ENCODE data around the gene CLSTN1.
A peak's percentile ranks its signal among the peaks of the same experiment; 100 is the strongest.
"Not testable (repeated sequence)": the region's sequence is repeated elsewhere in the genome, so short reads cannot be mapped to it uniquely, and the experiment has no call there.

CLSTN1 gene

GRCh38 chr1:9825093-9826074, 1.6 kb upstream of the CLSTN1 start:
- peak; percentile 58 for DNase-seq (ENCODE audit: low spot score)

DNA sequence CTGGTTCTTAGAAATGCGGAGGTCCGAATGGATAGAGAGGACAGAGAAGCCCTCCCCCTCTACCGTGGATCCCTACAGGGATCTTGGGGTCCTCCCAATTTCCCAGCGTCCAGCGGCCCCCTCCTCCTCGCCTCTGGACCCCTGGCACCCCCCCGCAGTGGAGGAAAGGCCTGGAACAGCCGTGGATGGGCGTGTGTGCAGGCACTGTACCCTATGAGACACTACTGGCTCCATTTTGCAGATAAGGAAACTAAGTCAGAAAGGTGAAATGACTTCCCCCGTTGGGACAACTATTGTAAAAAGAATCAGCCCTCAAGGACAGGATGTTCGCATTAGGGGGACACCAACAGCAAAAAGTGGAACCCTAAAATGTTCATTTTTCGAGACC, 931 bp upstream of the CLSTN1 start:
- no peak for DNase-seq (ENCODE audit: low spot score)

DNA sequence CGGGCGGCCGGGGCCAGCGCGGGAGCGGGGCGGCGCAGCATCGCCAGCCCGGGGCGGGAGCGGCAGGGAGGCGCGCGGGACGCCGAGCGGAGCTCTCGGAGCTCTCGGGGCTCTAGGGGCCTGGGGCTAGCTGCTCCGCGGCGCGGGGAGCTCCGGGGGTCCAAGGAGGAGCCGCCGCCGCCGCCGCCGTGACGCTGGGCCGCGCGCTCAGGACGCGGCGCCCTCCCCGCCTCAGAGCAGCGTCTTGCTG, 147 bp downstream of the CLSTN1 start:
- no peak for DNase-seq (ENCODE audit: low spot score)

DNA sequence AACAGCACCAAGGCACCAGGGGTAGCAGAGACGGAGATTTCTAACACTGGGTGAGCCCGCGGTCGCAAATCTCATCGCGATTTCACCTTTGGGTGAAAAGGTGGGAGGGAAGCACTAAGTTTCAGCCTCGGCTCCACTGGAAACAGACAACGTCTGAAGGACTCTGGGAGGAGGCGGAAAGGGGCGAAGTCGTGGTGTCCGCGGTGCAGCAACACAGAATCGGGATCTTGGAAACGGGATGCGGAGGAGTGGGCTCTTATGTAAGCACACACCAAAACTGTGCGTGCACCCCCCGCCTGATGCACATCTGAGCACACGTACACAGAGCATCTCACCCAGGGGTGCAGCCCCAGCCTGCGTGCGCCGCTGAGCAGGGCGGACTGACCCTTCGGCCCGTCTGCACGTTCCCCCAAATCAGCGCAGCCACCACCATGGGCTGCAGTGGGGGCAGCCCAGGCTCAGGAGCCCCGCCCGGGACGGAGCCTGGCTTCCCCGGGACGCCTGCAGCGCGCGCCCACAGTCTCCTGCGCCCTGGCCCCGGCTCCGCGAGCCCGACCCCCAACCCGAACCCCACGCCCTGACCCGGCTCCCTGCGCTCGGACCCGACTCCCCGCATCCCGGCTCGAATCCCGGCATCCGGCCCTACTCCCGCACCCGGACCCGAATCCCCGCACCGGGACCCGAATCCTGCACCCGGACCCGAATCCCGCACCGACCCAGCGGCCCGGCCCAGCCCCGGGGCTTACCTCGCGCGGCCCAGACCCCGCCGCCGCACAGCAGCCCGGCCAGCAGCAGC, 670 bp downstream of the CLSTN1 start:
- DNase-seq (ENCODE audit: low spot score) = no peak

GRCh38 chr1:9822490-9822889, 1.3 kb downstream of the CLSTN1 start:
- DNase-seq (ENCODE audit: low spot score) = no peak

GRCh38 chr1:9821710-9822109, 2.1 kb downstream of the CLSTN1 start:
- DNase-seq (ENCODE audit: low spot score) = no peak

GRCh38 chr1:9820521-9820920, 3.2 kb downstream of the CLSTN1 start:
- DNase-seq (ENCODE audit: low spot score) = no peak

DNA sequence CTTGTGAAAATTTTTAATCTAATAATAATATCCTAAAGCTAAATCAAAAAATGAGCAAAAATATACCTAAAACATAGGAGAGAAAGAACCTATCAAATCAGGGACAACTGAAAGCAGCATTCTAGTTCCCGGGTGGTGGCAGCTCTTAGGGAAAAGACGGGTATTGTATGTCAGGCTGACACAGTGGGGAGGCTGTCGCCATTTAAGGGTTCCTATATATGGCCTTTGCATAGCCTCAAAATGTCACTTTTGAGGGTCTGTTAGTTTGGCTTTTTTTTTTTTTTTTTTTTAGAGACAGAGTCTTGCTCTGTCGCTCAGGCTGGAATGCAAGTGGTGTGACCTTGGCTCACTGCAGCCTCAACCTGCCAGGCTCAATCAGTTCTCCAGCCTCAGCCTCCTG, 6.0 kb downstream of the CLSTN1 start:
- no peak for DNase-seq (ENCODE audit: low spot score)

- no peak for DNase-seq (ENCODE audit: low spot score)
These were observed 7.6 kb downstream of the CLSTN1 start for GRCh38 chr1:9816199-9816598.

DNA sequence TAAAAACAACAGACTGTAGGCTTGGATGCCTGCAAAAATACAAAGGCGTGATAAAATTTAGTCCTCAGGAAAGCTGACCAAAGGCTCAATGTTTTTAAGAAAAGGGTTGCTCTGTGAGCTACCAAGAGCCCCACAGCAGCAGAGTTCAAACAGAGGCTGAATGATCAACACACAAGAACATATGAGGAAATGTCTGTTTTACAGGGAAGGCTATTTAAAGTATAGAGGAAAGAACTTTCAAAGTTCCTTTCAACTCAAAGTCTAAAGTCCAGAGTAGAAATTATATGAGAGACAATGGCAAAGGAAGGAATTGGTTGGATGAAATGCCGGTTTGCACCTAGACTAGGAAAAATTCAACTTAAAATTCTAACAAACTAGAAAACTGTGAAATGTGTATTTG, 8.6 kb downstream of the CLSTN1 start:
- DNase-seq (ENCODE audit: low spot score) = no peak

DNA sequence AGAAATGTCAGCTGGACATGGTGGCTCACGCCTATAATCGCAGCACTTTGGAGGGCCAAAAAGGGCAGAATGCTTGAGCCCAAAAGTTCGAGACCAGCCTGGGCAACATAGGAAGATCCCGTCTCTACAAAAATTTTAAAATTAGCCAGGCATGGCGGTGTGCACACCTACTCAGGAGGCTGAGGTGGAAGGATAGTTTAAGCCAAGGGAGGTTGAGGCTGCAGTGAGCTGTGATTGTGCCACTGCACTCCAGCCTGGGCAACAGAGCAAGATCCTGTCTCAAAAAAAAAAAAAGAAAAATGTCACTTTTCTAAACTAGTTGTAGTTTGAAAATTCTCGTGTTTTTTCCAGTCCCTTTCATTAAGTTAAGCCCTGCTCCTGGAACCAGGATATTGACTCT, 9.1 kb downstream of the CLSTN1 start:
- DNase-seq (ENCODE audit: low spot score) = no peak

- no peak for DNase-seq (ENCODE audit: low spot score)
These were observed 12.4 kb downstream of the CLSTN1 start for GRCh38 chr1:9811239-9811966.

DNA sequence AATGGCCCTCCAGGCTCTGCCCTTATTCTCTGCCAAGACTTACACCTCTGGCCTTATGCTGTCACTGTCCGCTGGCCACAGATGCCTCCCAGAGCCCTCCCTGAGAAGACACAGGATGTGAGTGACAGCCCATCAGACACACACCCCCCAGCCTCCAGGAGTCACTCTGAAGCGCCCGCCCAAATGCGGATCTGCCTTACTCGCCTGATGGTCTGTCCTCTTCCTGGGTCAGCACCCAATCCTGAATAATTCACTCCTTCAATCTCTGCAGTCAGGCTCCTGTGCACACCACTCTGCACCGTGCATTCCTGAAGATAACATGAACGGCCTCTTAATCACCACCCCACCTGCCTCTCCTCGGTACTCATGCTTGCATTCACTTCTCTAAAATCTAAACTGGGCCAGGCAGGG, 14.7 kb downstream of the CLSTN1 start:
- DNase-seq (ENCODE audit: low spot score) = no peak

- no peak for DNase-seq (ENCODE audit: low spot score)
These were observed 15.3 kb downstream of the CLSTN1 start for GRCh38 chr1:9808459-9808858.

DNA sequence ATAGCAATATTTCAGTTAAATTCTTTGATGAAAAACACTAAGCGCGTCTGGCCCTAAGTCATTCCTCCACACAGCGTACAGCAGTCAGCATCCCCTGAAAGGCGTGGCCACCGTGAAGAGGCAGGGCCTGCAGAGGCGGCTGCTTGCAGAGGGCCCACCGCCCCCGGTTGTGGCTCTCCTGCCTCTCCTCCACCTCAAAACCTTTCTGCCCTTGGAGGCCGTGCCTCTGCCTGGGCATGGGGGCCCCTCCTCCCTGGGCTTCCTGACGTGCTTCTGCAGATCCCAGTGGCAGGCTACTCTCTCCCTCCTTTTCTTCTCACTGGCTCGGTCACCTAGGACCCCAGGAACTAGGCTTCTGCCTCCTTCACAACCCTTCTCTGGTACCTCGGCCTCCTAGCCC, 16.2 kb downstream of the CLSTN1 start:
- DNase-seq (ENCODE audit: low spot score) = no peak

DNA sequence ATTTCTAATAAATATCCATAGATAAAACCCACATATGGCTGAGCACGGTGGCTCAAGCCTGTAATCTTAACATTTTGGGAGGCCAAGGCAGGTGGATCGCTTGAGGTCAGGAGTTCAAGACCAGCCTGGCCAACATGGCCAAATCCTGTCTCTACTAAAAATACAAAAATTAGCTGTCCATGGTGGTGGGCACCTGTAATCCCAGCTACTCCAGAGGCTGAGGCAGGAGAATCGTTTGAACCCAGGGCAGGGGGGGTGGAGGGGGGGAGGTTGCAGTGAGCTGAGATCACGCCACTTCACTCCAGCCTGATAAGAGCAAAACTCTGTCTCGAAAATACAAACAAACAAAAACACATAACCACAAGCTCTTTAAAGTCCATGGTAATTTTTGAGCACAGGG, 17.8 kb downstream of the CLSTN1 start:
- not testable (repeated sequence) for DNase-seq (ENCODE audit: low spot score)

DNA sequence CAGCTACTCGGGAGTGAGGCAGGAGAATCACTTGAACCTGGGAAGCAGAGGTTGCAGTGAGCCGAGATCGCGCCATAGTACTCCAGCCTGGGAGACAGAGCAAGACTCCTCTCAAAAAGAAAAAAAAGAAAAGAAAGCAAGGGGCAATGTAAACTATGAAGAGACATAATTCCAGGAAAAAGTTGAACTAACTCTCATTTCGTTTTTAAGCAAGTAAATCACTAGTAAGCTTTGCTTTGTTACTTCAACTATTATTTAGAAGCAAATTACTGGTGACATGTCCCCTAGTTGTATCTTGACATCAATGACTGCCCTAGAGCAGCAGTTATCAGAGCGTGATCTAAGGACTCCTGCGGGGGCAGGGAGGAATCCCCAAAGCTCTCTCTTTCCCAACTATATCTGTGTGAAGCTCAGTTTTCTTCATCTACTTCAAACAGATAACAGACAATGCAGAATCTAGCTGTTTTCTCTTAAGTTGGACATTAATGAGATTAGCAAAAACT, 18.7 kb downstream of the CLSTN1 start:
- DNase-seq (ENCODE audit: low spot score) = no peak

DNA sequence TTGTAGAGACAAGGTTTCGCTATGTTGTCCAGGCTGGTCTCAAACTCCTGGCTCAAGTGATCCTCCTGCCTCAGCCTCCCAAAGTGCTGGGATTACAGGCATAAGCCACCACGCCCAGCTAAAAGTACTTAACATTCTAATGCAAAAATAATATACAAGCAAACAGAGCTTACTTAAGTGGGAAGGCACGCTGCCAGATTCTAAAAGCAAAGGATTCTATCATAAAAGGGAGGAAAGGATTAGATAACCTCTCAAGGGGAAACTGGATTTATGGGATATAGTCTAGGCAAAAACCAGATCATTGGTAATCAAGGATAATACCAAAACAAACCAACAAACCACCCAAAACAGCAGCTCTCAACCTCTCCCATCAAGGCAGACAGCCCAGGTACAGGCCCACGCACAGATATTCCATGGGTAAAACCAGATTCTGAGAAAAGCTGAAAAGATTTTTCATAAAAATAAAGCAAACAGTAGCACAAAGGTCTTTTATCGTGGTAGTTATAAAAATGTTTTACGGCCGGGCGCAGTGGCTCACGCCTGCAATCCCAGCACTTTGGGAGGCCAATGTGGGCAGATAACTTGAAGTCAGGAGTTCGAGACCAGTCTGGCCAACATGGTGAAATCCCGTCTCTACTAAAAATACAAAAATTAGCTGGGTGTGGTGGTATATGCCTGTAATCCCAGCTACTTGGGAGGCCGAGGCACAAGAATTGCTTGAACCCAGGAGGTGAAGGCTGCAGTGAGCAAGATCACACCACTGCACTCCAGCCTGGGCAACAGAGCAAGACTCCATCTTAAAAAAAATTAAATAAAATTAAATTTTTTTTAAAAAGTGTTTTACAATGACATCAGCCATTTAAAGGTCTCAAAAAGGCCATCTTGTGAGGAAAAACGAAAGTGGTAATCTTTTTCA, 20.5 kb downstream of the CLSTN1 start:
- DNase-seq (ENCODE audit: low spot score) = not testable (repeated sequence)

DNA sequence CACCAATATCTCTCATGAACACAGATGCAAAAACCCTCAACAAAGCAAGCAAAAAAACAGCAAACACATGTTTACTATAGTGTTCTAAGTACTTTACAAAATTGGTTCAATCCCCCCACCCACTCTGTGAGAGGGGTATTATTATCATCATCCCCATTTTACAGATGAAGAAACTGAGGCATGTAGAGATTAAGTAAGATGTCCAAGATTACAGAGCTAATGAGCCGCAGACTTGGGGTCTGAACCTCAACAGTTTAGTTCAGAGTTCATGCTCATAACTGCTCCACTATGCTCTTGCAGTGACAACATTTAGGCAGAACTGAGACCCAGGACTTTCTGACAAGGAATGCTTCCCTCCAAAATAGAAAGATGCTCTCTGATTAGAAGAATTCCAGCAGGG, 21.9 kb downstream of the CLSTN1 start:
- DNase-seq (ENCODE audit: low spot score) = no peak

- DNase-seq (ENCODE audit: low spot score) = no peak
These were observed 25.3 kb downstream of the CLSTN1 start for GRCh38 chr1:9798236-9799130.
